Testis (tissue), 2 donors: ENCODE measurements around the gene CPM.

ENCODE experiments used
- CTCF ChIP-seq, 3 experiments: fragments of 450-650 bp in 2 of 3; fragments of 200-600 bp in 1 of 3; sonication (generic) in 1 of 3; IDR thresholded peaks; one replicate each; pipeline ENCODE4 v1.5.1; 2016 to 2019; ENCODE audit warnings: antibody characterized with exemption in 3 of 3, mild to moderate bottlenecking in 2 of 3, moderate library complexity in 1 of 3
- POLR2A ChIP-seq: fragments of 450-650 bp; IDR thresholded peaks from one replicate; pipeline ENCODE4 v1.6.1; 2017; ENCODE audit warnings: antibody characterized with exemption, mild to moderate bottlenecking, moderate library complexity

- no peak for TF ChIP-seq POLR2A
- TF ChIP-seq CTCF (IDR thresholded peaks at IDR 0.05) = no peak
Observed at GRCh38 chr12:68823696-68824095, 109.3 kb downstream of the CPM start.
